DOHH2 (cell line): ENCODE measurements around the gene ATG10.

Source experiments
- H3F3A ChIP-seq: fragments of 200-600 bp; sonication (generic), shearing (Covaris generic); 2 replicates; pipeline ENCODE4 v1.6.0; 2016; ENCODE audit warnings: antibody characterized with exemption, mild to moderate bottlenecking; ENCODE audit not compliant: control insufficient read depth, insufficient read depth
- H3K27ac ChIP-seq: fragments of 200-600 bp; sonication (generic); 2 replicates; pipeline ENCODE4 v1.5.1; 2014; ENCODE audit warnings: low read depth, mild to moderate bottlenecking, low read length, moderate library complexity
- H3K27me3 ChIP-seq: fragments of 200-600 bp; sonication (generic); 2 replicates; pipeline ENCODE4 v1.6.1; 2014; ENCODE audit warnings: mild to moderate bottlenecking, low read length, mixed read lengths; ENCODE audit not compliant: control insufficient read depth
- H3K36me3 ChIP-seq: fragments of 200-600 bp; sonication (generic); 2 replicates; pipeline ENCODE4 v1.6.1; 2014; ENCODE audit warnings: mild to moderate bottlenecking, low read length, moderate library complexity, mixed read lengths; ENCODE audit not compliant: control insufficient read depth
- H3K4me1 ChIP-seq: fragments of 200-600 bp; sonication (generic); 2 replicates; pipeline ENCODE4 v1.6.1; 2014; ENCODE audit warnings: mild to moderate bottlenecking, low read length, mixed read lengths; ENCODE audit not compliant: control insufficient read depth
- H3K4me2 ChIP-seq: fragments of 200-600 bp; sonication (generic); 2 replicates; pipeline ENCODE4 v1.6.0; 2014; ENCODE audit warnings: mild to moderate bottlenecking, low read length, moderate library complexity
- H3K4me3 ChIP-seq: fragments of 200-600 bp; sonication (generic); 2 replicates; pipeline ENCODE4 v1.5.1; 2014; ENCODE audit warnings: mild to moderate bottlenecking, low read length, mixed read lengths
- H3K79me2 ChIP-seq: fragments of 200-600 bp; sonication (generic); 2 replicates; pipeline ENCODE4 v1.6.1; 2014; ENCODE audit warnings: mild to moderate bottlenecking, low read length, mixed read lengths; ENCODE audit not compliant: control insufficient read depth
- H3K9me2 ChIP-seq: fragments of 200-600 bp; sonication (generic); replicated peaks from 2 replicates; pipeline ENCODE4 v1.6.1; 2014; ENCODE audit warnings: mild to moderate bottlenecking, low read length, mixed read lengths; ENCODE audit not compliant: control insufficient read depth
- H3K9me3 ChIP-seq: fragments of 200-600 bp; sonication (generic); 2 replicates; pipeline ENCODE4 v1.6.1; 2014; ENCODE audit warnings: antibody characterized with exemption, low read length, mixed read lengths; ENCODE audit not compliant: control insufficient read depth, insufficient read depth
- H4K20me1 ChIP-seq: fragments of 200-600 bp; sonication (generic); 2 replicates; pipeline ENCODE4 v1.6.0; 2014; ENCODE audit warnings: low read depth, mild to moderate bottlenecking, antibody characterized with exemption, low read length, moderate library complexity; ENCODE audit not compliant: control insufficient read depth, insufficient read depth
- EZH2phosphoT487 ChIP-seq: fragments of 200-600 bp; sonication (generic); IDR thresholded peaks from 2 replicates; pipeline ENCODE4 v1.6.1; 2017; ENCODE audit warnings: borderline replicate concordance, mild to moderate bottlenecking, antibody characterized with exemption, low read length, moderate library complexity, mixed read lengths
- TF ChIP-seq, protein P1 (sequence below): fragments of 200-600 bp; sonication (generic); IDR thresholded peaks from one replicate; pipeline ENCODE4 v1.5.1; 2014; ENCODE audit warnings: antibody characterized with exemption, mild to moderate bottlenecking, low read depth, low read length; ENCODE audit not compliant: poor library complexity, severe bottlenecking

The ATG10 gene

DNA sequence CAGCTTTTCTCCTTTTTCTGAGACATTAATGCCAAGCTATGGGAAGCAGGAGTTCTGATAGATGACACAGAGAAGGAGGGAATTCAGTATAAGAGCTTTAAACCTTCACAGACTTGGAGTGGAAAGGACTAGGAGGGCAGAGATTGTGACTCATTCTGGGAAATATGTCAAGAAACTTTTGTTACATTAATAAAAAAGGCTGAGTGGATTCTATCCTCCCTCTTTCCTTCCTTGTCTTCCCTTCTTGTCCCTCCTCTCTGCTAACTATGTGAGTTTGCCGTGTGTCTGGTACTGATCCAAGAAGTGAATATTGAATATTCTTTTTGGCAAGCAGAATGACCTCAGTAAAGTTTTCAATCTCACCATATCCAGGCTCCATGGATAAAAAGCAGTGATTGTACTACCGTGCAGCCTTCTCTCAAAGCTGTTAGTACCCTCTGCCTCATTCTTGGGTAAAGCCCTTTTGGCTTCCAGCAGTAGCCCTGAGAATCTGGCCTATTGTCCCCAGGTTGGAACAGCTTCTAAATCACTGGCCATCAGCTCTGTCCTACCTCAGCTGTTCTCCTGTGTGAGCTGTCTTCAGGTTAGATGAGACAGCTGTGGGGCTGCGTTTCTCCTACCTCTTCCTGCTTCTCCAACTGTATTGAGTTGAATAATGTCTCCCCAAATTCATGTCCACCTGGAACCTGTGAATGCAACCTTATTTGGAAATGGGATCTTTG lies 73.9 kb downstream of the ATG10 start:
- no peaks in the 10 kb centered on the region for H3F3A ChIP-seq
- H3K4me3 ChIP-seq: no peak overlapping the region
- peaks cover 10% of the 10 kb centered on the region; the same call in 1 of the 2 replicates for H3K9me3 ChIP-seq
- no peak overlapping the region for H3K27ac ChIP-seq
- TF ChIP-seq, protein P1, sequence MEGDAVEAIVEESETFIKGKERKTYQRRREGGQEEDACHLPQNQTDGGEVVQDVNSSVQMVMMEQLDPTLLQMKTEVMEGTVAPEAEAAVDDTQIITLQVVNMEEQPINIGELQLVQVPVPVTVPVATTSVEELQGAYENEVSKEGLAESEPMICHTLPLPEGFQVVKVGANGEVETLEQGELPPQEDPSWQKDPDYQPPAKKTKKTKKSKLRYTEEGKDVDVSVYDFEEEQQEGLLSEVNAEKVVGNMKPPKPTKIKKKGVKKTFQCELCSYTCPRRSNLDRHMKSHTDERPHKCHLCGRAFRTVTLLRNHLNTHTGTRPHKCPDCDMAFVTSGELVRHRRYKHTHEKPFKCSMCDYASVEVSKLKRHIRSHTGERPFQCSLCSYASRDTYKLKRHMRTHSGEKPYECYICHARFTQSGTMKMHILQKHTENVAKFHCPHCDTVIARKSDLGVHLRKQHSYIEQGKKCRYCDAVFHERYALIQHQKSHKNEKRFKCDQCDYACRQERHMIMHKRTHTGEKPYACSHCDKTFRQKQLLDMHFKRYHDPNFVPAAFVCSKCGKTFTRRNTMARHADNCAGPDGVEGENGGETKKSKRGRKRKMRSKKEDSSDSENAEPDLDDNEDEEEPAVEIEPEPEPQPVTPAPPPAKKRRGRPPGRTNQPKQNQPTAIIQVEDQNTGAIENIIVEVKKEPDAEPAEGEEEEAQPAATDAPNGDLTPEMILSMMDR: no peak
- no peak for TF ChIP-seq EZH2phosphoT487
- H3K9me2 ChIP-seq: no peaks in the 10 kb centered on the region
- H3K79me2 ChIP-seq: no peaks in the 10 kb centered on the region
- no peaks in the 10 kb centered on the region for H3K4me1 ChIP-seq
- H3K4me2 ChIP-seq: no peak overlapping the region
- no peaks in the 10 kb centered on the region for H4K20me1 ChIP-seq
- no peaks in the 10 kb centered on the region for H3K27me3 ChIP-seq
- no peaks in the 10 kb centered on the region for H3K36me3 ChIP-seq

DNA sequence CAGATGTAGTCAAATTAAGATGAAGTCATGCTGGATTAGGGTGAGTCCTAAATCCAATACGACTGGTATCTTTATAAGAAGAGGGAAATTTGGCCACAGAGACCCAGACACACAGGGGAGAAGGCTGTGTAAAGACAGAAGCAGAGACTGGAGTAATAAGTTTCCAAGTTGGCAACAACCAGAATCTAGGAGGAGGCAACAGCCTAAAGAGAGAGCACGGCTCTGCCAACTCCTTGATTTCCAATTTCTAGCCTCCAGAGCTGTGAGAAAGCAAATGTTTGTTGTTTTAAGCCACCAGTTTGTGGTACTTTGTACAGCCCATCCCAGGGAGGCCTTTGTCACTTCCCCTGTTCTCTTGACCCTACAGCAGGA lies 74.4 kb downstream of the ATG10 start:
- Histone ChIP-seq H3F3A (no peaks in the 10 kb centered on the region), H3K4me1 (no peaks in the 10 kb centered on the region), H3K79me2 (no peaks in the 10 kb centered on the region), H3K27ac (no peak overlapping the region), H3K9me2 (no peaks in the 10 kb centered on the region), H3K4me3 (no peak overlapping the region), H4K20me1 (no peaks in the 10 kb centered on the region), H3K4me2 (no peak overlapping the region), H3K36me3 (no peaks in the 10 kb centered on the region), H3K9me3 (peaks cover 10% of the 10 kb centered on the region; the same call in 1 of the 2 replicates), H3K27me3 (no peaks in the 10 kb centered on the region)
- no peak for TF ChIP-seq EZH2phosphoT487
- TF ChIP-seq, protein P1: no peak

DNA sequence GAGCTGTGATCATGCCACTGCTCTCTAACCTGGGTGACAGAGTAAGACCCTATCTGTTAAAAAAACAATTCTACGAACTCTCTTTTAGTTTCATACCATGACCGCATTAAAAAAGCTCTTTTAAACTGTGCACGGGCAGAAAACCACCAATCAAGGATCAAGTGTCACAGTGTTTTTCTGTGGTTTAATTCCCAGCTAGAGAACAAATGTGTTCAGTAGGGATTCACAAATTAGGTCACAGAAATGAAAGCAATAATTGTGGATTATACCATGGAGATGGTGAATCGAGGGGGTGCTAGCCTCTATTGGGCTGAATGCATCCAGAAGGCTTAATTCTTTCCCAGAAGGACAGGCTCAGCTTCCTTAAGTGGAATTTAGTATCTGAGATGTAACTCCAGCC lies 79.1 kb downstream of the ATG10 start:
- Histone ChIP-seq H3K4me2 (no peak overlapping the region), H3K27ac (no peak overlapping the region), H3K9me2 (no peaks in the 10 kb centered on the region), H3K79me2 (no peaks in the 10 kb centered on the region), H3K4me1 (peaks cover 23% of the 10 kb centered on the region), H3F3A (no peaks in the 10 kb centered on the region), H4K20me1 (no peaks in the 10 kb centered on the region), H3K36me3 (no peaks in the 10 kb centered on the region), H3K9me3 (no peaks in the 10 kb centered on the region), H3K27me3 (no peaks in the 10 kb centered on the region), H3K4me3 (no peak overlapping the region)
- TF ChIP-seq EZH2phosphoT487: no peak
- TF ChIP-seq, protein P1: no peak
